Left lobe of liver (tissue), 2 donors: ENCODE data around the gene POMGNT1. TPM values are rescaled to one million over a fixed set of nuclear protein-coding genes. Genes with fewer than 3 reads are reported as not detected.

ENCODE experiments used
- ATAC-seq: fragments of 200-7000 bp; cut with Tn5 transposase; one replicate; pipeline ENCODE4 v1.9.1; 2020; ENCODE audit warnings: mild to moderate bottlenecking, moderate library complexity
- DNase-seq: peaks from one replicate; pipeline ENCODE4 v3.0.0-alpha.2; 2020; ENCODE audit warnings: low spot score
- total RNA-seq: library from RNA; stranded (reverse); gene quantifications from one replicate; pipeline ENCODE4 v1.2.1, GENCODE V29; 2021
- donor health status: DM: no; HTN: no; CAD: no; lungs with moderate emphysema.
- donor health status: DM: no; HTN: yes; CAD: no.

Gene POMGNT1
- total RNA-seq, 1 donor from 2014 or later, result 39.8 TPM

- ATAC-seq (no peak), DNase-seq (no peak)
Measured at GRCh38 chr1:46183926-46184557, 14.2 kb downstream of the POMGNT1 start.

- ATAC-seq, result peak; percentile 83
- peak; percentile 96 for DNase-seq
Measured at GRCh38 chr1:46183079-46183847, 15.0 kb downstream of the POMGNT1 start.

- DNase-seq, result no peak
- ATAC-seq, result no peak
Measured at GRCh38 chr1:46181343-46182260, 16.6 kb downstream of the POMGNT1 start.

- ATAC-seq, result peak; percentile 16
- no peak for DNase-seq
Measured at GRCh38 chr1:46180082-46180616, 18.1 kb downstream of the POMGNT1 start.

GRCh38 chr1:46179138-46180081 is 18.8 kb downstream of the POMGNT1 start:
- DNase-seq, result peak; percentile 73
- peak; percentile 75 for ATAC-seq

GRCh38 chr1:46176211-46176865 is 21.9 kb downstream of the POMGNT1 start, which contains the start of gene P3R3URF:
Gene P3R3URF, minus strand, starts transcription at chr1:46176488. Its CDS starts 17 bp downstream, at chr1:46176471.
- ATAC-seq (no peak), DNase-seq (no peak)

- ATAC-seq, result no peak
- no peak for DNase-seq
Measured at GRCh38 chr1:46175243-46175642, 23.0 kb downstream of the POMGNT1 start.

- DNase-seq (no peak), ATAC-seq (peak; percentile 17)
Measured at GRCh38 chr1:46174448-46175231, 23.6 kb downstream of the POMGNT1 start, which contains the start of gene TSPAN1. Gene TSPAN1, plus strand, starts transcription at chr1:46175087. Its CDS starts 6,021 bp downstream, at chr1:46181108.

- DNase-seq, result no peak
- peak; percentile 13 for ATAC-seq
Measured at GRCh38 chr1:46173361-46173856, 24.8 kb downstream of the POMGNT1 start.

GRCh38 chr1:46172321-46172720 is 25.9 kb downstream of the POMGNT1 start:
- DNase-seq, result no peak
- no peak for ATAC-seq

- ATAC-seq, result no peak
- no peak for DNase-seq
Measured at GRCh38 chr1:46171871-46172270, 26.4 kb downstream of the POMGNT1 start.

GRCh38 chr1:46171351-46171750 is 26.9 kb downstream of the POMGNT1 start:
- ATAC-seq, result peak; percentile 7
- no peak for DNase-seq

- ATAC-seq, result no peak
- DNase-seq, result no peak
Measured at GRCh38 chr1:46169811-46170454, 28.3 kb downstream of the POMGNT1 start.

- ATAC-seq, result no peak
- no peak for DNase-seq
Measured at GRCh38 chr1:46168477-46168876, 29.8 kb downstream of the POMGNT1 start.

- ATAC-seq, result peak; percentile 57
- DNase-seq, result no peak
Measured at GRCh38 chr1:46166521-46167462, 31.4 kb downstream of the POMGNT1 start.

GRCh38 chr1:46160212-46160611 is 38.0 kb downstream of the POMGNT1 start:
- no peak for DNase-seq
- ATAC-seq, result no peak

- ATAC-seq, result no peak
- DNase-seq, result no peak
Measured at GRCh38 chr1:46159516-46159915, 38.7 kb downstream of the POMGNT1 start.
